ENCODE results near the gene ZC3H12C.

Gene ZC3H12C

DNA sequence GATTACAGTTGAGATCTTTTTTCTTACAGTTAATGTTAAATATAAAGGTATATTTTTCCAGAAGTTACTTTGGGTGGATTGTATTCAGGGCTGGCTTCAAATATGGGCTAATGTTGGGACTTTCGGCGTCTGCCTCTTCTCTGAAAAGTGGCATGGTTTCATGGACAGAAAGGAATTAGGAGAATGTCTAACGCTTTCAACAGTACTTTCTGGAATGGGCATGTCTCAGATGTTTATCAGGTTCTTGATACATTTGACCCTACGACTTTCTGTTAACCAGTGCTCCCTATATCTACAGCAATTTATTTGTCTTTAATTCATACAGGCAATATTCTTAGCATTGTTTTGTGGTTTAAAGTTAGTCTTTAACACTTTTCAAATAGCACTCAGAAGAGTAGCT, 33.7 kb downstream of the ZC3H12C start:
- WGBS, 2 experiments (ENCODE audit: insufficient coverage in 2 of 2): 93 to 100% methylated on average over 2 to 3 of the region's 4 CpGs
- no peaks in the 10 kb centered on the region for H3K36me3 ChIP-seq (ENCODE audit: control insufficient read depth, insufficient read depth, low read length)
- peak overlapping the region; percentile 17 for H3K27ac ChIP-seq (ENCODE audit: low read depth, low read length, severe bottlenecking)
- no peaks in the 10 kb centered on the region for H3K9me3 ChIP-seq (ENCODE audit: control insufficient read depth, low read length)
- H3K4me3 ChIP-seq (ENCODE audit: extremely low read depth, insufficient read depth, low read length, poor library complexity, severe bottlenecking): no peak overlapping the region
- peaks cover 10% of the 10 kb centered on the region for H3K4me1 ChIP-seq (ENCODE audit: control insufficient read depth, insufficient read depth, low read length, poor library complexity, severe bottlenecking)

GRCh38 chr11:110128161-110128560, 35.0 kb downstream of the ZC3H12C start:
- Histone ChIP-seq H3K4me3 (ENCODE audit: extremely low read depth, insufficient read depth, low read length, poor library complexity, severe bottlenecking) (no peak overlapping the region), H3K4me1 (ENCODE audit: control insufficient read depth, insufficient read depth, low read length, poor library complexity, severe bottlenecking) (peaks cover 10% of the 10 kb centered on the region)
- WGBS, 2 experiments (ENCODE audit: insufficient coverage in 2 of 2): 0% methylated on average over 1 of the region's 2 CpGs

GRCh38 chr11:110130642-110131238, 37.5 kb downstream of the ZC3H12C start:
- Histone ChIP-seq H3K4me1 (ENCODE audit: control insufficient read depth, insufficient read depth, low read length, poor library complexity, severe bottlenecking) (peaks cover 10% of the 10 kb centered on the region), H3K36me3 (ENCODE audit: control insufficient read depth, insufficient read depth, low read length) (no peaks in the 10 kb centered on the region), H3K4me3 (ENCODE audit: extremely low read depth, insufficient read depth, low read length, poor library complexity, severe bottlenecking) (no peak overlapping the region), H3K27ac (ENCODE audit: low read depth, low read length, severe bottlenecking) (peak overlapping the region; percentile 25), H3K9me3 (ENCODE audit: control insufficient read depth, low read length) (no peaks in the 10 kb centered on the region)
- 38 to 50% methylated on average over 7 to 9 of the region's 10 CpGs for WGBS, 2 experiments (ENCODE audit: insufficient coverage in 2 of 2)

More at GRCh38 chr11:110128161-110128560, 35.0 kb downstream of the ZC3H12C start:
- H3K27ac ChIP-seq (ENCODE audit: low read depth, low read length, severe bottlenecking): peak overlapping the region; percentile 82
- no peaks in the 10 kb centered on the region for H3K9me3 ChIP-seq (ENCODE audit: control insufficient read depth, low read length)
- H3K36me3 ChIP-seq (ENCODE audit: control insufficient read depth, insufficient read depth, low read length): no peaks in the 10 kb centered on the region

DNA sequence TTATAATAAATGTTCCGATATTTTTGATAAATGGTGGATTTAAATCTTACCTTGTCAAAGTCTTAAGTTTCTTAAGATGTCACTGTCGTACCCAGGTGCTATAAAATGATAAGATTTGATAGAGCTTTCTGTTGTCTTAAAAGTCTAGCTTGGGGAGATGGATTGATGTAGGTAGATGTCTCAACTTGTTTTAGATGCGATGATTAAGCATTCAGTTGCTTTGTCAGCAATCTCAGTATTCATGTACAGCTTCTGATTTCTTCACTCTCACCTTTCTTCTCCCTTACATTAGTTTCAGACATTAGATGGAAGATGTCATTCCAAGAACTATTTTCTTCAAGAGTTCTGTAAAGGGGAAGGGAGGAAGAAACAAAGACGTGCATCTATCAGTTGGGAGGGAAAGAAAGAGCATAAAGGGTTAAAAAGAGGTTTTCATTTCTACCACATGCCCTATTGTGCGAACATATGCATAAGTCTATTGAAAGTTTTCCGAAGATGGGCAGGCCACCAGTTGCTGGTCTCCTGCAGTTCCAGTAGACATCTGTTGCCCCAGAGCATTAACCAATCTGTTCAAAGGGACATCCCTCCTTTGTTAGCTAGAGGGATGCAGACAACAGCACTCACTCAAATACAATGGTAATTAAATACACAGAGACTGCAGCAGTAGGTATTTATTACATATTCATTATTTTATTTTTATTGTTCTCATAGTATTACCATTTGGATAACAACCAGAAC, 38.4 kb downstream of the ZC3H12C start:
- no peaks in the 10 kb centered on the region for H3K9me3 ChIP-seq (ENCODE audit: control insufficient read depth, low read length)
- peak overlapping the region; percentile 25 for H3K27ac ChIP-seq (ENCODE audit: low read depth, low read length, severe bottlenecking)
- no peak overlapping the region for H3K4me3 ChIP-seq (ENCODE audit: extremely low read depth, insufficient read depth, low read length, poor library complexity, severe bottlenecking)
- WGBS, 2 experiments (ENCODE audit: insufficient coverage in 2 of 2): 87 to 88% methylated on average over 4 to 5 of the region's 6 CpGs
- peaks cover 10% of the 10 kb centered on the region for H3K4me1 ChIP-seq (ENCODE audit: control insufficient read depth, insufficient read depth, low read length, poor library complexity, severe bottlenecking)
- H3K36me3 ChIP-seq (ENCODE audit: control insufficient read depth, insufficient read depth, low read length): no peaks in the 10 kb centered on the region

GRCh38 chr11:110133160-110133559, 40.0 kb downstream of the ZC3H12C start:
- WGBS, 2 experiments (ENCODE audit: insufficient coverage in 2 of 2): 100% methylated on average over 1 of the region's 2 CpGs; no CpG with 5 or more reads in 1 of the 2 experiments

GRCh38 chr11:110134110-110134509, 40.9 kb downstream of the ZC3H12C start:
- Histone ChIP-seq H3K4me1 (ENCODE audit: control insufficient read depth, insufficient read depth, low read length, poor library complexity, severe bottlenecking) (no peaks in the 10 kb centered on the region), H3K36me3 (ENCODE audit: control insufficient read depth, insufficient read depth, low read length) (no peaks in the 10 kb centered on the region), H3K9me3 (ENCODE audit: control insufficient read depth, low read length) (no peaks in the 10 kb centered on the region), H3K27ac (ENCODE audit: low read depth, low read length, severe bottlenecking) (peak overlapping the region; percentile 0), H3K4me3 (ENCODE audit: extremely low read depth, insufficient read depth, low read length, poor library complexity, severe bottlenecking) (no peak overlapping the region)
- WGBS, 2 experiments (ENCODE audit: insufficient coverage in 2 of 2): 82 to 89% methylated on average over 3 to 4 of the region's 6 CpGs

More at GRCh38 chr11:110133160-110133559, 40.0 kb downstream of the ZC3H12C start:
- Histone ChIP-seq H3K36me3 (ENCODE audit: control insufficient read depth, insufficient read depth, low read length) (no peaks in the 10 kb centered on the region), H3K27ac (ENCODE audit: low read depth, low read length, severe bottlenecking) (no peak overlapping the region), H3K4me1 (ENCODE audit: control insufficient read depth, insufficient read depth, low read length, poor library complexity, severe bottlenecking) (peaks cover 2% of the 10 kb centered on the region), H3K9me3 (ENCODE audit: control insufficient read depth, low read length) (no peaks in the 10 kb centered on the region), H3K4me3 (ENCODE audit: extremely low read depth, insufficient read depth, low read length, poor library complexity, severe bottlenecking) (no peak overlapping the region)

GRCh38 chr11:110141812-110142211, 48.6 kb downstream of the ZC3H12C start:
- Histone ChIP-seq H3K27ac (ENCODE audit: low read depth, low read length, severe bottlenecking) (no peak overlapping the region), H3K4me1 (ENCODE audit: control insufficient read depth, insufficient read depth, low read length, poor library complexity, severe bottlenecking) (no peaks in the 10 kb centered on the region), H3K4me3 (ENCODE audit: extremely low read depth, insufficient read depth, low read length, poor library complexity, severe bottlenecking) (no peak overlapping the region), H3K9me3 (ENCODE audit: control insufficient read depth, low read length) (no peaks in the 10 kb centered on the region), H3K36me3 (ENCODE audit: control insufficient read depth, insufficient read depth, low read length) (no peaks in the 10 kb centered on the region)

GRCh38 chr11:110147962-110148709, 54.9 kb downstream of the ZC3H12C start:
- 100% methylated on average over 1 of the region's 3 CpGs for WGBS, 2 experiments (ENCODE audit: insufficient coverage in 2 of 2)
- Histone ChIP-seq H3K9me3 (ENCODE audit: control insufficient read depth, low read length) (no peaks in the 10 kb centered on the region), H3K4me3 (ENCODE audit: extremely low read depth, insufficient read depth, low read length, poor library complexity, severe bottlenecking) (no peak overlapping the region), H3K27ac (ENCODE audit: low read depth, low read length, severe bottlenecking) (peak overlapping the region; percentile 5), H3K36me3 (ENCODE audit: control insufficient read depth, insufficient read depth, low read length) (no peaks in the 10 kb centered on the region), H3K4me1 (ENCODE audit: control insufficient read depth, insufficient read depth, low read length, poor library complexity, severe bottlenecking) (peaks cover 11% of the 10 kb centered on the region)

DNA sequence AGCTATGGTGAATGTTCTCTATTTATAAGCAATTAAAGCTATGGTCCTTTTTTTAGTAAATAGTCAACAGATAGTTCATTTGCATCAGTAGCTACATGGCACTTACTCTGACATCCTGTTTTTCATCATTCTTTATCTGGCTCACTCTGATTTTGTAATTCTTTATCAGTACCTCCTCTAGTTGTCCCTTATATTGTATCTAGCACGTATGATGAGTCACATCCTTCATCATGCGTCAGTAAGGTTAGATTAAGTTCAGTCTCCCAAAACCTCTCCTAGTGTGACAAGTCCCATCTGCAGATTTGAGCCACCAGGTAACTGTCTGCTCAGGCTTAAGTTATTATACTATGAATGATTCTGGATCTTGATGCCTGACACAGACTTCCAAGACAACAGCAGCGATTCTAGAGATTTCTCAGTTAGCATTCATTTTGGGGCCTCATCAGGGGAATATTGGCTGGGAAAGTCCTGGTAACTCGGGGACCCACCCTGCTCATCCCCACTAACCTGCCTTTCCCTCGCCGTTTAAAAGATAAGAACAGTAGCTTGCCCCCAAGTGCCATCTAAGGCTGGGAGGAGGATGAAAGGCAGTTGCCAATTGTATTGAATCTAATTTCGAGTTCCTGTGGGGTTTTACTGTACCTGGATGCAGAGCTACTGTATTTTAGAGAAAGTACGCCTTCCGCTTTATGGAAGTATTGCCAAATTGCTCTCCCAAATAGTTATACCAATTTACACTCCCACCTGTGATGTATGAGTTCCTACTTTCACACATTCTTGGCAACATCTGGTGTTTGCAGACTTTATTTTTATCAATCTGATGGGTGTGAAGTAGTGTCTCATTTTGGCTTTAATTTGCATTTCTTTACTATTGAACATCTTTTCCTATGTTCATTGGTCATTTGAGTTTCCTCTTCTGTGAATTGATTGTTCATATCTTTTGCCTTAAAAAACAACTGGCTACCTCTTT, 55.9 kb downstream of the ZC3H12C start:
- no peaks in the 10 kb centered on the region for H3K9me3 ChIP-seq (ENCODE audit: control insufficient read depth, low read length)
- H3K4me1 ChIP-seq (ENCODE audit: control insufficient read depth, insufficient read depth, low read length, poor library complexity, severe bottlenecking): peaks cover 11% of the 10 kb centered on the region
- no peak overlapping the region for H3K4me3 ChIP-seq (ENCODE audit: extremely low read depth, insufficient read depth, low read length, poor library complexity, severe bottlenecking)
- H3K27ac ChIP-seq (ENCODE audit: low read depth, low read length, severe bottlenecking): peak overlapping the region; percentile 5
- H3K36me3 ChIP-seq (ENCODE audit: control insufficient read depth, insufficient read depth, low read length): no peaks in the 10 kb centered on the region
- WGBS, 2 experiments (ENCODE audit: insufficient coverage in 2 of 2): 77 to 86% methylated on average over 3 of the region's 9 CpGs

DNA sequence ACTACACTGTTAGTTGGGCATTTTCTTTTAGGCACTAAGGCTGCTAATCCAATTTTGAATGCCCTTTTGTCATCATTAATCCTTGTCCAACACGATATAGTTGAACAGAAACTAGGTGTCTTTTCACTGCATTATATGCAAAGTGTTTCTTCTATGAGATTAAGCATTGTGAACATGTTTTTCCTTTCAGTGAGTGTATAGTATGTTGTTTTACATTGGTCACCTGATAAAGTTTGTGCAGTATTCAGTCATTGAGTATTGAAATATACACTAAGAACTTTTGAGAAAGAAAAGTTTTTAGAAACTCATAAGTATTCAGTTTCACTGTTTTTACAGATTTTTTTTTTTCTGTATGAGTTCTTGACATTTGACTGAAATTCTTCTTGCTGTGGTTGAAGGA, 59.0 kb downstream of the ZC3H12C start:
- WGBS, 2 experiments (ENCODE audit: insufficient coverage in 2 of 2): no CpG with 5 or more reads among the region's 1 CpG

More for the DNA sequence above, 59.0 kb downstream of the ZC3H12C start:
- no peaks in the 10 kb centered on the region for H3K9me3 ChIP-seq (ENCODE audit: control insufficient read depth, low read length)
- H3K4me3 ChIP-seq (ENCODE audit: extremely low read depth, insufficient read depth, low read length, poor library complexity, severe bottlenecking): no peak overlapping the region
- H3K36me3 ChIP-seq (ENCODE audit: control insufficient read depth, insufficient read depth, low read length): no peaks in the 10 kb centered on the region
- H3K4me1 ChIP-seq (ENCODE audit: control insufficient read depth, insufficient read depth, low read length, poor library complexity, severe bottlenecking): peaks cover 11% of the 10 kb centered on the region
- no peak overlapping the region for H3K27ac ChIP-seq (ENCODE audit: low read depth, low read length, severe bottlenecking)
